HG03060 (cell line): ENCODE results near the gene CDH4.

ENCODE experiments used
- ATAC-seq: cut with Tn5 transposase; IDR thresholded peaks from one replicate; pipeline ENCODE4 v1.9.1; 2021; ENCODE audit warnings: low read depth, moderate number of reproducible peaks; ENCODE audit not compliant: unreplicated experiment

CDH4 gene

DNA sequence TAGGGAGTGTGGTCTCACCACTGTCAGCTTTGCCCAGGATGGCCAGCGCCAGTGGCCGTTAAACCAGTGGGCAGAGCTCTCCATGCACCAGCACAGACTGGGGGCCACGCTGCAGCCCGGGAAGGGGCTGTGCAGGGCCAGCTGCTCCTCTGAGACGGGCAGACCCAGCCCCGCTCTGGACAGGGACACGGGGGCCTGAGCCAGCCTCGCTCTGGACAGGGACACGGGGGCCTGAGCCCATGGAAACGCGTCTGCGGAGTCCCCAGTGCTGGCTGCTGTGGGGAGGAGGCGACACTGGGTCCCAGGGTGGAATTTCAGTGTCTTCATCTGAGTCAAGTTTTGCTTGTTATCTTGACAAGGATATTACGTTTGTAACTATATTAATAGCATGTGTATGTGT is 402.7 kb downstream of the CDH4 start:
- no peak for ATAC-seq

- no peak for ATAC-seq
Measured at GRCh38 chr20:61655591-61655990, 403.5 kb downstream of the CDH4 start.

DNA sequence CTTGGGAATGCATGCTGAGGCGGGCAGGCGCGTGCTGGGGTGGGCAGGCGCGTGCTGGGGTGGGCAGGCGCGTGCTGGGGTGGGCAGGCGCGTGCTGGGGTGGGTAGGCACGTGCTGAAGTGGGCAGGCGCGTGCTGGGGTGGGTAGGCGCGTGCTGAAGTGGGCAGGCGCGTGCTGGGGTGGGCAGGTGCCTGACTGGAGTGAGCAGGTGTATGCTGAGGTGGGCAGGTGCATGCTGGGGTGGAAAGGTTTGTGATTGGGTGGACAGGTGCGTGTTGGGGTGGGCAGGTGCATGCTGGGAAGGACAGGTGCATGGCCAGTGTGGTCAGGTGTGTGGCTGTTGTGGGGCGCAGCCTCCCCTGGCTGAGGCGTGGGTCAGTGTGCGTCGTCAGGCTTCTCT is 404.1 kb downstream of the CDH4 start:
- ATAC-seq: no peak

GRCh38 chr20:61657721-61658377 is 405.8 kb downstream of the CDH4 start:
- ATAC-seq: no peak

- no peak for ATAC-seq
Measured at GRCh38 chr20:61658563-61658962, 406.5 kb downstream of the CDH4 start.

- no peak for ATAC-seq
Measured at GRCh38 chr20:61659246-61659993, 407.4 kb downstream of the CDH4 start.

DNA sequence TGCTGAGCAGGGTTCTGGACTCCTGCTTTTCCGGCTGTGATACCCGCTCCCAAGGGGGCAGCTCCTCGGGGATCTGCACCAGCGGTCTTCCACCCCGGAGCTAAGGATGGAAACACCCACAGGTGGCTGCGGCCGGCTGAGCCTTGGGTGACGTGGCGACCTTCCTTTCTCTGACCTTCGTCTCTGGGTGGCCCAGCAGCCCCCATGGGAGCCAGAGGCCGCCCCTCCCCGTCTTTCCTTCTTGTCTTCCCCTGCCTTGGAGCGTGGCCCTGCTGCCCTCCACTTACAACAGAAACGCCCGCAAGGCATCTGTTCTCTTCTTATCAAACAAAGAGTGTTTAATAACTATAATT is 407.9 kb downstream of the CDH4 start:
- ATAC-seq: no peak

DNA sequence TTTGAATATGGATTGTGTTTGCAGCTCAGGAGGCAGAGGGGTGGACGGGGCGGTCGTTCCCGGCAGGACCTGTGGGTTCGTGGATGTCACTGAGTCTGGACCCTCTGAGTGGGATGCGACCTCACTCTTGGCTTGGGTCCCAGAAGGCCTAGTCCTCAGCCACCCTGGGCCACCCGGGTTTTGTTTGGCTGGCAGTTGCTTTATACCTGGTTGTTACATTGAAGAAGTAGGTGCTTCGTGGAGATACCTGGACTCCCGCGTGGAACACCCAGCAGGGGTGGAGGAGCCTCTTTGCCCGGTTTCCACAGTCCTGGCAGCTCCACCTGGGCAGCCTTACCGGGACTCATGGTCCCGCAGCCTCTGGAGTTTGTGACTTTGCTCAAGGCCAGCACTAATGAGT is 408.5 kb downstream of the CDH4 start:
- no peak for ATAC-seq

- no peak for ATAC-seq
Measured at GRCh38 chr20:61661025-61661424, 409.0 kb downstream of the CDH4 start.

DNA sequence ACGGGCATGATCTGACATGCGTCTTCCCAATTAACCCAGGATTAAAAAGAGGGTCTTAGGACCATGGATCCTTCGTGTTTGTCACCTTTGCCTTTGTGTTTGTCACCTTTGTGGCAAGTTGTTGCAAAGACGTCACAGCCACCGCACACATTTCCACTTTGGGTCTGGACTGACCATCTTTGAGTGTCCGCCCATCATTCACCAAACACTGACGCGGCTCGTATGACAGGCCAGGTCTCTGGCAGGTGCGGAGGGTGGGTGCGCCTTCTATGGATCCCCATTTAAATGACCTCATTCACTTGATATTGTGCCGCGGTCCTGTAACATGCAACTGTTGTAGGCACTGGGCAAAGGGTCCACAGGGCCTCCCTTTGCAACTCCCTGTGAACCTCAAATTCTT is 409.5 kb downstream of the CDH4 start:
- ATAC-seq: no peak

DNA sequence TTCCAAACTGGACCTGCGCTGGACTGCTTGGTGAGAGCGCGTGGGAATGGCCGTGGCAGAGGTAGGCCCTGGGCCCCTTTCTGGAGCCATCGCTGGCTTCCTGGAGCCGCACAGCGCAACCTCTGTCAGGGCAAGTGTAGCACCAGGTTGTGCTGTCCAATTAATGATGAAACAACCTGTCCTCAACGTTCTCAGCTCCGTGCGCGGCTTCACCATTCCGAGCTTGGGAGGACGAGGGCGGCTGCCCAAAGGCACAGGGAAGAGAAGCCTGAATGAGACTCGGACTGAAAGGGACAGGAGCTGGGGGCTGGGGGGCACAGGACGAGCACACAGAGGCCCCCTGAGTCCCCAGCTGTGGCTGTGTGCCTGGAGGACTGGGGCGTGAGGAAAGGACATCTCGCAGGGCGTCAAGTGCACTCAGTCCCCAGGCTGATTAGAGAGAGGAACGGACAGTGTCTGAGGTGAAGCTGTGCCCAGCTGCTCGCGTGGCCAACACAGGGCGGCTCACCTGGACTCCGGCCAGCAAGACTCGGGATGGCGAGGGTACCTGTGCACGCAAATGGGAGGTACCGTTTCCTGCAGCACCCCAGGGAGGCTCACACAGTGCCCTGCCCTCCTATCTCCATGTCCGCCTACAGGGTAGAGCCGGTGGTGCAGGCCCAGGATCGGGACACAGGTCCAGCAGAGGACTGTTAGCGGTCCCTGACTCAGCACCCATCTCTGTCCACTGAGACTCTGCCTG is 410.3 kb downstream of the CDH4 start:
- no peak for ATAC-seq

DNA sequence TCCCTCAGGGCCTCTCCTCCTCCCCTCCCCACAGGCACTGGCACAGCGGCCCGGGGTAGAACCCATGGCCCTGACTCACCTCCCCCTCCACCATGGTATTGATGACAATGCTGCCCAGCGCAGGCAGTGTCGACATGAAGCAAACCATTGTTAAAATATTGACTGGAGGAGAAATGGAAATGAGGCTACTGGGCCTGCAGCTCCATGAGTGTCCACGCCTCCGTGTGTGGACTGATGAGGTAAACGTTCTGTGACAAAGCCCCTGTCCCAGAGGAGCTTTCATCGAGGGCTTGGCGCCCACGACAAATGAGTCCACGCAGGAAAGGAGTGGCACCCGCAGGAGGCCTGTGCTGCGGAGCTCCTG is 410.9 kb downstream of the CDH4 start:
- no peak for ATAC-seq

DNA sequence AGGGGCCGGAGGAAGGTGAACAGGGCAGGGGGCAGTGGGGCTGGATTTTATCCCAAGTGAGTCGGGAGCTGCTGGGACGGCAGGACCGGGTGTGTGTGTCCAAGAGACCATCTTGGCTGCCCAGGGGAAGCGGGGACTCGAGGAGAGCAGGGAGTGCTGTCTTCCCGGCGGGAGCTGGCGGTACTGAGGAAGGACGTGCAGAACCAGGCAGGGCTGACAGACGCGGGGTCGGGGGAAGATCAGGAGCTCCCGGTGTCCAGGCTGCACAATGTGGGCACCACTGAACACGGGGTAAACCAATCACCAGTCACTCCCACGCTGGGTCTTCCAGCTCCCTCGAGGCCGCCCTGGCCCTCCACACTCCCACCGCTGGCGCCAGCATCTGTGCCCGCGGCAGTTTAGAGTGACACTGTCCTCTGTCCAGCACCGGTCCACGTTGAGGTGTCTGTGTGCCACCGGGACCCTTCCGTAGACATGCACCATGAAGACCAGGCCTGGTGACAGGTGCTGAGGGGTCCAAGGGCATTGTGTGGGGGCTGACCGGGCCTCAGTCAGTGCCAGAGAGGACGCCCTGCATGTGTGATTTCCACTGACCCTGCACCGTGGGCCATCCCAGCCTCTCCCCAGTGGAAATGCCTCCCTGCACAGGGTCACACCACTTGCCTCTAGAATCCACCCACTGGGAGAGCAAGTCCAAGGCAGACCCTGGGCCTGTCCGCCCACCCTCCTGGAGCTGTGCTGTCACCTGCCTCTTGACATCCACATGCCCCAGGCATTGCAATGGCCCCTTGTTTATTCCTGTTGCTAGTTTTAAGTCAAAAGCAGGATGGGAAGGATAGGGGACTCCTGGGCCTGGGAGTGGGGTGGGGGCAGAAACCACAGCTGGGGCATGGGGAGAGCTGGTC is 411.7 kb downstream of the CDH4 start:
- ATAC-seq: no peak

DNA sequence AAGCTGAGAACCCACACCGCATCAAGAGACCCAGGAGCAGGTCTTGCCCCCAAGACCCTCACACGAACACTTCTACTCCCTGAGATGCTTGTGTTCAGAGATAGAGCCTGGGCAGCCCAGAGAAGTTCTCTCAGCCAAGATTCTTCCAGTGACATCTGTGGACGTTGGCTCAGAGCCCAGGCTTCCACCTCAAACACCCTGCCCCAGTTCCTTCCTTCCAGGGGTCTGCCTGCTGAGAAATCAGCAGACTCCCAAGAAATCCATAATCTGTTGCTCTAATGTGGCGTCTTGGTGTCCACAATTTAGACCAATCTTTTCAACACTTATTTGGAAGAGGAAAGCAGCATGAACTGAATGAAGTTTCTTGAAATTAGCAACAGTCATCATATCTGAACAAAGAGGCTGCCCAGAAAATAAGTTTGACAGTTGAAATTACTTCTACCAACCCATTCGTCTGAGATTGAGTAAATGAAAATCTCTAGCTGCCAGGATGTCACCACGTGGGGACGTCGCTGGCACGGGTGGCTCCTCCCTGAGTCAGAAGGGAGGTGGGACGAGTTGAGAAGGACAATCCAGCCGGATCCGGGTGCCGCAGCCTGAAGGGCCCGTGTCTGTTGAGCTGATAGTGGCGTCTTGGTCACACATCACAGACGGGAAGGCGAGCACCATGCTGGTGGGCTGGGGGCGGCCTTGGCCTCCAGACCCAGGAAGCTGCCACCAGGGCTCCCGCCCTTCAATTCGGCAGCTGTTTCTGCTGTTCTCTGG is 412.7 kb downstream of the CDH4 start:
- no peak for ATAC-seq

GRCh38 chr20:61665528-61666470 is 413.7 kb downstream of the CDH4 start:
- ATAC-seq: no peak

GRCh38 chr20:61666471-61666832 is 414.4 kb downstream of the CDH4 start:
- ATAC-seq: no peak

GRCh38 chr20:61667056-61667792 is 415.2 kb downstream of the CDH4 start:
- no peak for ATAC-seq

DNA sequence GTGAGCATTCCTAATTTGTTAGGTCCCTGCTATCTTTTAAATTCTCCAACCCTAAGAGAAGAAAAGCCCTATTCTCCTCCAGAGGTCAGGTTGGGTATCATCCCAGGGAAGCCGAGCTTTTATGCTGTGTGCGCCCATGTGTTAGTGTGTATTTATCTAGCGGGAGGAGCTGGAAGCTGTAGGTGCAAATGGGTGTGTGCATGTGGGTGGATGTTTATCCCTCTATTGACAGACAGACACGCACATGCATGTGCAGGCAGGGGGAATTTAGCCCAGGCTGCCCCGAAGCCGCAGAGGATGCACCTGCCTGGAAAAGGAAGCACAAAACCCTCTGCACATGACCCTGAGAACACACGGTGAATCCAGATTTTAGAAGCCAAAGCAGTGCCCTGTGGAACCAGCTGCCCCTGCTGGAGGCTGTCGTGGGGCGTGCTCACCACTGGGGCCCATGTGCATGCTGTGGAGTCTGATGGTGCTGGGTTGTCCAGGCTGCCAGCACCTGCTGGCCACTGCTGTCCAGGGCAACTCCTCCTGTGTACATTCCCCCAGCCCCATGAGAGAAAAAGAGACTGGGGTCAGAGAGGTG is 416.1 kb downstream of the CDH4 start:
- ATAC-seq: no peak
